K562 (cell line): ENCODE data around the gene TBXAS1. TPM values are rescaled to one million over a fixed set of nuclear protein-coding genes. Genes with fewer than 3 reads are reported as not detected.

Experiments used
- ETV1 ChIP-seq: fragments of 450-650 bp; conservative IDR thresholded peaks from 2 replicates; pipeline ENCODE4 v1.6.1; 2016; ENCODE audit warnings: missing genetic modification characterization, control low read depth, low read depth, missing compliant biosample characterization
- KLF10 ChIP-seq: fragments of 250-450 bp; sonication (Bioruptor Pico); IDR thresholded peaks from 2 replicates; pipeline ENCODE4 v1.6.1; 2021; ENCODE audit warnings: matching md5 sums
- MAFK ChIP-seq: IDR thresholded peaks from 2 replicates; pipeline ENCODE4 v1.6.1; 2011; ENCODE audit warnings: low read length, improper control_type of control experiment
- MEIS2 ChIP-seq: fragments of 450-650 bp; IDR thresholded peaks from 2 replicates; pipeline ENCODE4 v1.6.1; 2014; ENCODE audit warnings: mild to moderate bottlenecking; ENCODE audit not compliant: partially characterized antibody
- SMAD3 ChIP-seq: fragments of 450-650 bp; formaldehyde crosslinking; conservative IDR thresholded peaks from 2 replicates; pipeline ENCODE4 v1.4.0; 2020; ENCODE audit warnings: mild to moderate bottlenecking
- TBP ChIP-seq: optimal IDR thresholded peaks from 2 replicates; pipeline ENCODE3; 2011; ENCODE audit warnings: low read depth, low read length, improper control_type of control experiment
- TFAM ChIP-seq: fragments of 250-450 bp; sonication (Bioruptor Pico); conservative IDR thresholded peaks from 2 replicates; pipeline ENCODE4 v1.5.0; 2021; ENCODE audit warnings: mild to moderate bottlenecking, moderate library complexity
- ZC3H8 ChIP-seq: fragments of 450-650 bp; IDR thresholded peaks from 2 replicates; pipeline ENCODE4 v1.6.1; 2017
- ZFP1 ChIP-seq: fragments of 450-650 bp; formaldehyde crosslinking; IDR thresholded peaks from 2 replicates; pipeline ENCODE4 v1.4.0; 2020; ENCODE audit warnings: mild to moderate bottlenecking, mixed read lengths
- ZNF354B ChIP-seq: fragments of 250-450 bp; sonication (Bioruptor Pico); IDR thresholded peaks from 2 replicates; pipeline ENCODE4 v1.4.0; 2020
- ZNF668 ChIP-seq: fragments of 250-450 bp; sonication (Bioruptor Pico); IDR thresholded peaks from 2 replicates; pipeline ENCODE4 v1.8.0; 2022; ENCODE audit warnings: mild to moderate bottlenecking, inconsistent platforms
- polyA plus RNA-seq, 8 experiments: library from polyadenylated mRNA; depleted of rRNA in 4 of 8; stranded (reverse) in 5 of 8; unstranded in 3 of 8; fragments of >200 nt; fragmentation: Nextera tagmentation in 2 of 8; fragmentation: Illumina TruSeq in 1 of 8; extraction: Ambion mirVana in 2 of 8; extraction: Trizol in 1 of 8; gene quantifications; 2 replicates each; pipeline versions ENCODE4 v1.2.1 to v1.2.3, GENCODE V29; 2011 to 2014; ENCODE audit warnings: inconsistent platforms in 1 of 8, missing spikeins in 1 of 8
- total RNA-seq, 7 experiments: library from RNA; depleted of rRNA in 6 of 7; stranded (reverse); fragments of >200 nt in 6 of 7; fragmentation: Illumina TruSeq in 2 of 7; extraction: Trizol in 2 of 7; gene quantifications; 2 replicates each; pipeline versions ENCODE4 v1.2.1 to v1.2.3, GENCODE V29; 2011 to 2021; ENCODE audit warnings: low replicate concordance in 1 of 7
- TF ChIP-seq, protein P1 (sequence below), 2 experiments: fragments of 450-650 bp; conservative IDR thresholded peaks; 2 replicates each; pipeline ENCODE4 v1.6.1; 2017; ENCODE audit warnings: mild to moderate bottlenecking in 2 of 2, moderate library complexity in 2 of 2
- TF ChIP-seq, protein P2 (sequence below): sonication (generic); formaldehyde crosslinking; IDR thresholded peaks from 2 replicates; pipeline ENCODE4 v1.8.0; 2022; ENCODE audit warnings: mild to moderate bottlenecking, missing genetic modification reagents

The TBXAS1 gene
- total and polyA plus RNA-seq, 9 of the 15 experiments (the other 6 are each of a cell fraction or from before 2014, with no cell fraction given) = 1.1 to 8.3 (median 1.9) TPM

DNA sequence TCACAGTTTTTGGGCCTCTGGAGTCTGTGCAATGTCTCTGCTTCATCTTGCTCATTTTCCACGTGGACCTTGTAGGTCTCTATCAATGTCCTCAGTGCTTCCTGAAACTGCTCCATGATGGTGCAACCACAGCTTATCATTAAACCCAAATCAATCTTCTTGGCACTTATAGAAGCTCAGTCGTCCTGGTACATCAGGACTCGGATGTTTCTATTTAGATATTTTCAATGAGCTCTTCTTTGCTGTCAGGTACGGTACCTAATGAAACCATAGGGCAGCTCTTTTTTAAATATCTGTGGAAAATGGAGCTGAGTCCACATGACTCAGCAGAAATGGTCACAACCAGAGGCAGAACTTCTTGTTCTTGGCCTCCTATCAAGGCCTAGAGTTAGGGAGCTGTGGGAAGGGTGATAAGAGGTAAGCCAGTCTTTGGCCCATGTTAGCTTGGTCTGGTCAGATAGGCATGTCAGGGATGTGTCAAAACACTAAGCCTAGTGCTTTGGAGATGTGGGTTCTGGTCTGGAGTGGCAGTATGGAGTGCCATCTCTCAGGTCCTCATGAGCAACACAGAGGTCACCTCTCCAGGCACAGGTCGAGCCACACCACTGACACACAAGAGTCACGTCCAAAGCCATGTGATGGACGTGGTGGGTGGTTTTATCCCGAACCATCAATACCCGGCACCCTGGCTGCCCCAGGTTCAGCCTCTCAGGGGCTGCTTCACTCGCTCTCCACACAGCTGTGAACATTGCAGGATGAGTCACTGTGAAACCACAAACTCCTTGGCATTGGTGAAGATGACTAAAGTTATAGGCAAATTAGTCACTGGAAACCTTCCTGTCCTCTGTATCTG is 87.0 kb downstream of the TBXAS1 start (continued):
- TF ChIP-seq SMAD3 (CRISPR knock-in tag) (peak; percentile 42; the same call in 1 of the 2 replicates), ZNF668 (peak; percentile 90), TFAM (CRISPR knock-in tag) (no peak), ETV1 (peak; percentile 46), ZNF354B (CRISPR knock-in tag) (no peak), MAFK (peak; percentile 99), ZFP1 (no peak), TBP (peak; percentile 64), MEIS2 (peak; percentile 93), ZC3H8 (no peak), KLF10 (CRISPR knock-in tag) (no peak)
- TF ChIP-seq, protein P1, sequence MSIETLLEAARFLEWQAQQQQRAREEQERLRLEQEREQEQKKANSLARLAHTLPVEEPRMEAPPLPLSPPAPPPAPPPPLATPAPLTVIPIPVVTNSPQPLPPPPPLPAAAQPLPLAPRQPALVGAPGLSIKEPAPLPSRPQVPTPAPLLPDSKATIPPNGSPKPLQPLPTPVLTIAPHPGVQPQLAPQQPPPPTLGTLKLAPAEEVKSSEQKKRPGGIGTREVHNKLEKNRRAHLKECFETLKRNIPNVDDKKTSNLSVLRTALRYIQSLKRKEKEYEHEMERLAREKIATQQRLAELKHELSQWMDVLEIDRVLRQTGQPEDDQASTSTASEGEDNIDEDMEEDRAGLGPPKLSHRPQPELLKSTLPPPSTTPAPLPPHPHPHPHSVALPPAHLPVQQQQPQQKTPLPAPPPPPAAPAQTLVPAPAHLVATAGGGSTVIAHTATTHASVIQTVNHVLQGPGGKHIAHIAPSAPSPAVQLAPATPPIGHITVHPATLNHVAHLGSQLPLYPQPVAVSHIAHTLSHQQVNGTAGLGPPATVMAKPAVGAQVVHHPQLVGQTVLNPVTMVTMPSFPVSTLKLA (conservative IDR thresholded peaks at IDR 0.05) = peak; percentile 73 to 81
- TF ChIP-seq, protein P2, sequence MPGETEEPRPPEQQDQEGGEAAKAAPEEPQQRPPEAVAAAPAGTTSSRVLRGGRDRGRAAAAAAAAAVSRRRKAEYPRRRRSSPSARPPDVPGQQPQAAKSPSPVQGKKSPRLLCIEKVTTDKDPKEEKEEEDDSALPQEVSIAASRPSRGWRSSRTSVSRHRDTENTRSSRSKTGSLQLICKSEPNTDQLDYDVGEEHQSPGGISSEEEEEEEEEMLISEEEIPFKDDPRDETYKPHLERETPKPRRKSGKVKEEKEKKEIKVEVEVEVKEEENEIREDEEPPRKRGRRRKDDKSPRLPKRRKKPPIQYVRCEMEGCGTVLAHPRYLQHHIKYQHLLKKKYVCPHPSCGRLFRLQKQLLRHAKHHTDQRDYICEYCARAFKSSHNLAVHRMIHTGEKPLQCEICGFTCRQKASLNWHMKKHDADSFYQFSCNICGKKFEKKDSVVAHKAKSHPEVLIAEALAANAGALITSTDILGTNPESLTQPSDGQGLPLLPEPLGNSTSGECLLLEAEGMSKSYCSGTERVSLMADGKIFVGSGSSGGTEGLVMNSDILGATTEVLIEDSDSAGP (CRISPR knock-in tag) = 0 out of 2 replicates have a peak, but pooled peaks have one; percentile 22
